Kidney epithelial cell (primary cell): ENCODE measurements around the gene ECEL1. TPM values are rescaled to one million over a fixed set of nuclear protein-coding genes. Genes with fewer than 3 reads are reported as not detected.

ENCODE experiments used
- DNase-seq: peaks from one replicate; pipeline ENCODE4 v3.0.0-alpha.2; 2010; ENCODE audit warnings: low read depth
- H3K27me3 ChIP-seq: 2 replicates; pipeline ENCODE4 v1.6.0; 2011; ENCODE audit warnings: low read length; ENCODE audit not compliant: control insufficient read depth, insufficient read depth
- H3K36me3 ChIP-seq: 2 replicates; pipeline ENCODE4 v1.5.1; 2011; ENCODE audit warnings: low read length; ENCODE audit not compliant: control insufficient read depth, insufficient read depth
- H3K4me3 ChIP-seq: 2 replicates; pipeline ENCODE4 v1.5.1; 2011; ENCODE audit warnings: low read depth, mild to moderate bottlenecking, control low read depth, low read length
- total RNA-seq: library from RNA; depleted of rRNA; stranded (reverse); fragments of >200 nt; gene quantifications from 2 replicates; pipeline ENCODE4 v1.2.3, GENCODE V29; 2015
- TF ChIP-seq, protein P1 (sequence below): IDR thresholded peaks from 2 replicates; pipeline ENCODE4 v1.5.1; 2011; ENCODE audit warnings: mild to moderate bottlenecking, moderate library complexity, low read length, control low read depth, inconsistent platforms; ENCODE audit not compliant: insufficient read depth, poor library complexity, severe bottlenecking

The ECEL1 gene
- total RNA-seq, 1 donor from 2014 or later, result 2.2 TPM

DNA sequence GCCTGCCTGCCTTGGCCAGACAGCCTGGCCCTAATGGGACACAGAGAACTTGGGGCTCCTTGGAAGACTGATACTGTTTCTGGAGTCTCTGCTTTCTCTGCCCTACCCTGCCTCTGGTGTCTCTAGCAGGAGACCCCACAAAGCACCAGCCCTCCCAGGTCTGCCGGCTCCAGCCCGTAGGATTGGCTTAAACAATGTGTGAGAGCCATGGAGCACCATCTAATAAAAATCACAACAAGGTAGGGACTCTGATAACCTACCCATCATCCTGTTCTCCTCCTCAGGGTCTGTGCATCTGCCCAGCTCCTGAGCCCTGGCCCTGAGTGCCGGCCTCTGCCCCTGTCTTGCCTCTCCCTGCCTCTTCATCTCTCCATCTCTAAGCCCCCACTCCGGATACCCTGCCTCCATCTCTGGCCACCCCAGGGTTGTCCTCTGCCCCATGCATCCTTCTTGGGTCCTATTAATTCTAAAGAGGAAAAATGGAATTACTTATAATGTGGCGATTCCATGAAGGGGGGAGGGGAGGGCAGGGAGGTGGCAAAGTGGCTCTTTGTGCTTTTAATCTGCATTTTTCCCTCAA is 1.2 kb upstream of the ECEL1 start:
- Histone ChIP-seq H3K27me3 (peaks cover 63% of the 10 kb centered on the region), H3K4me3 (no peak overlapping the region), H3K36me3 (no peaks in the 10 kb centered on the region)
- DNase-seq, result no peak
- TF ChIP-seq, protein P1, sequence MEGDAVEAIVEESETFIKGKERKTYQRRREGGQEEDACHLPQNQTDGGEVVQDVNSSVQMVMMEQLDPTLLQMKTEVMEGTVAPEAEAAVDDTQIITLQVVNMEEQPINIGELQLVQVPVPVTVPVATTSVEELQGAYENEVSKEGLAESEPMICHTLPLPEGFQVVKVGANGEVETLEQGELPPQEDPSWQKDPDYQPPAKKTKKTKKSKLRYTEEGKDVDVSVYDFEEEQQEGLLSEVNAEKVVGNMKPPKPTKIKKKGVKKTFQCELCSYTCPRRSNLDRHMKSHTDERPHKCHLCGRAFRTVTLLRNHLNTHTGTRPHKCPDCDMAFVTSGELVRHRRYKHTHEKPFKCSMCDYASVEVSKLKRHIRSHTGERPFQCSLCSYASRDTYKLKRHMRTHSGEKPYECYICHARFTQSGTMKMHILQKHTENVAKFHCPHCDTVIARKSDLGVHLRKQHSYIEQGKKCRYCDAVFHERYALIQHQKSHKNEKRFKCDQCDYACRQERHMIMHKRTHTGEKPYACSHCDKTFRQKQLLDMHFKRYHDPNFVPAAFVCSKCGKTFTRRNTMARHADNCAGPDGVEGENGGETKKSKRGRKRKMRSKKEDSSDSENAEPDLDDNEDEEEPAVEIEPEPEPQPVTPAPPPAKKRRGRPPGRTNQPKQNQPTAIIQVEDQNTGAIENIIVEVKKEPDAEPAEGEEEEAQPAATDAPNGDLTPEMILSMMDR, result no peak

- TF ChIP-seq, protein P1, result no peak
- no peak for DNase-seq
- H3K27me3 ChIP-seq, result peaks cover 62% of the 10 kb centered on the region
- no peak overlapping the region for H3K4me3 ChIP-seq
- H3K36me3 ChIP-seq, result no peaks in the 10 kb centered on the region
Observed at GRCh38 chr2:232488097-232488711, 570 bp upstream of the ECEL1 start.

GRCh38 chr2:232486558-232487384 is 863 bp downstream of the ECEL1 start:
- H3K27me3 ChIP-seq, result peaks cover 64% of the 10 kb centered on the region
- no peaks in the 10 kb centered on the region for H3K36me3 ChIP-seq
- no peak for DNase-seq
- H3K4me3 ChIP-seq, result no peak overlapping the region
- TF ChIP-seq, protein P1, result no peak

DNA sequence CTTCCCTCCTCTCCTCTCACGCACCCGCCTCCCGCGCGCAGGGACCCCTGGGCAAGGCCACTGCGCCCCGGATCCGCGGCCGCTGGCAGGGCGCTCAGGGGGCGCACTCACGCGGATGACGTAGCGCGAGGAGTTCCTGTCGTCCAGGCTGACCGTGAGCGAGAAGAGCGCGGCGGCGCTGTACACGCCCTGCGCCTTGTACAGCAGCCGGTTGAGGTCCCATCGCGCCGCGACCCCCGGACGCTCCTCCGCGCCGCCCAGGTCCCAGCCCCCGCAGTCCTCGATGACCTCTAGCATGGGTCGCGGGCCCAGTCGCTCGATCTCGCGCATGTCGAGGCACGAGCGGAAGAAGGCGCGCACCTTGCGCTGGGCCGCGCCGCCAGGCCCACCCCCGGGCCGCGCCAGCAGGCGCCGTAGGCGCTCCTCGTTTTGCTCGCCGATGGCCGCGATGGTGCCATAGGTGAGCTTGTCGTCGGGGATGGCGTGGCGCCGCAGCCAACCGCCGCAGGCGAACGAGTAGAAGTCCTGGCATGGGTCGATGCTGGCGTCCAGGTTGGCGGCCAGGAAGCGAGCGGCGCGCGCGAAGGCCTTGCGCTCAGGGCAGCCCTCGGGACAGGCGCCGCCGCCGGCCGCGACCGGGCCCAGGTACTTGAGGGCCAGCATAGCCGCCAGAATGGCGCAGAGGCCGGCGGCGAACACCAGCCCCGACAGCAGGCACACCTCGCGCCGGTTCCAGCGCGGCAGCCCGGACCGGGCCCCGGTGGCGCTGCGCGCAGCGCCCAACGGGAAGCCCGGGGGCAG is 1.7 kb downstream of the ECEL1 start:
- TF ChIP-seq, protein P1, result no peak
- H3K36me3 ChIP-seq, result no peaks in the 10 kb centered on the region
- H3K4me3 ChIP-seq, result no peak overlapping the region
- DNase-seq, result no peak
- H3K27me3 ChIP-seq, result peaks cover 66% of the 10 kb centered on the region

DNA sequence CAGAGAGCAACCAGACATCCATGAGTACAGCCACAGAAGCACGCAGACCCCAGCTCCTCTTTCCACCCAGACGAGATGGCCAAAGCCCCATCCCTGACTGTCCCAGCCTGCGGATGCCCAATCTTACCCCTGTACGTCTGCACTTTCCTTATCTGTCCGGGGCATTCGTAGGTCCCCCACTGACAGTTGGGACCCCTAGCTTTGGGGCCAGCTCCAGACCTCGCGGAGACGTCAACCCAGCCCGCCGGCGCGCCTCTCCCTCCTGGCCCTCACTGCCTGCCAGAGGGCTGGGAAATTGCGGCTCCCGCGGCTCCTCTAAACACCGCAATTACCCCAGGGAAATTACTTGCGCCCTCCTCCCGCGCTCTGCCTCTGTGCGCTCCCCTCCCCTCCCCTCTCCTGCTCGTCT is 2.3 kb downstream of the ECEL1 start:
- H3K4me3 ChIP-seq, result no peak overlapping the region
- no peak for DNase-seq
- H3K36me3 ChIP-seq, result no peaks in the 10 kb centered on the region
- TF ChIP-seq, protein P1, result no peak
- H3K27me3 ChIP-seq, result peaks cover 63% of the 10 kb centered on the region
